IPS-15b (cell line): ENCODE data around the gene KRTAP4-1.
"Not testable (repeated sequence)": the region's sequence is repeated elsewhere in the genome, so short reads cannot be mapped to it uniquely, and the experiment has no call there.

Source experiments
- H3K27me3 ChIP-seq: one replicate; pipeline ENCODE4 v1.6.1; 2013; ENCODE audit warnings: low read length; ENCODE audit not compliant: control insufficient read depth, insufficient read depth
- H3K36me3 ChIP-seq: one replicate; pipeline ENCODE4 v1.6.1; 2013; ENCODE audit warnings: low read length; ENCODE audit not compliant: control insufficient read depth, insufficient read depth
- H3K4me1 ChIP-seq: one replicate; pipeline ENCODE4 v1.6.1; 2013; ENCODE audit warnings: mild to moderate bottlenecking, low read length; ENCODE audit not compliant: control insufficient read depth, insufficient read depth
- H3K4me3 ChIP-seq: one replicate; pipeline ENCODE4 v1.5.1; 2013; ENCODE audit warnings: low read depth, low read length
- H3K9ac ChIP-seq: one replicate; pipeline ENCODE4 v1.6.1; 2013; ENCODE audit warnings: low read depth, mild to moderate bottlenecking, low read length
- H3K9me3 ChIP-seq: one replicate; pipeline ENCODE4 v1.6.1; 2013; ENCODE audit warnings: mild to moderate bottlenecking, low read length; ENCODE audit not compliant: control insufficient read depth, insufficient read depth

KRTAP4-1 gene

GRCh38 chr17:41184480-41184961 lies at the start of gene KRTAP4-1:
TSS of gene KRTAP4-1 (minus strand) at chr17:41184911. CDS start at chr17:41184854, 57 bp downstream.
- Histone ChIP-seq H3K9me3 (no peaks in the 10 kb centered on the region), H3K9ac (no peak within 1 kb of the TSS), H3K27me3 (no peaks in the 10 kb centered on the region), H3K36me3 (no peaks in the 10 kb centered on the region), H3K4me3 (no peak within 1 kb of the TSS), H3K4me1 (no peaks in the 10 kb centered on the region)

- H3K4me3 ChIP-seq: not testable (repeated sequence)
Measured at GRCh38 chr17:41232399-41233105, 47.8 kb upstream of the KRTAP4-1 start, which contains the start of gene KRTAP9-3. TSS of gene KRTAP9-3 (plus strand) at chr17:41232449. CDS start at chr17:41232502, 53 bp downstream.

GRCh38 chr17:41231731-41232130 lies 47.0 kb upstream of the KRTAP4-1 start:
- H3K27me3 ChIP-seq: no peaks in the 10 kb centered on the region
- H3K9ac ChIP-seq: no peak overlapping the region
- H3K36me3 ChIP-seq: no peaks in the 10 kb centered on the region
- H3K4me1 ChIP-seq: no peaks in the 10 kb centered on the region
- H3K4me3 ChIP-seq: no peak overlapping the region
- H3K9me3 ChIP-seq: no peaks in the 10 kb centered on the region

More at GRCh38 chr17:41232399-41233105, 47.8 kb upstream of the KRTAP4-1 start, which contains the start of gene KRTAP9-3:
- H3K36me3 ChIP-seq, H3K27me3 ChIP-seq, H3K9me3 ChIP-seq, H3K9ac ChIP-seq, H3K4me1 ChIP-seq: not testable (repeated sequence)

- no peaks in the 10 kb centered on the region for H3K36me3 ChIP-seq
- H3K9ac ChIP-seq: no peak overlapping the region
- H3K9me3 ChIP-seq: no peaks in the 10 kb centered on the region
- H3K27me3 ChIP-seq: no peaks in the 10 kb centered on the region
- H3K4me3 ChIP-seq: no peak overlapping the region
- H3K4me1 ChIP-seq: no peaks in the 10 kb centered on the region
Measured at GRCh38 chr17:41230094-41230493, 45.4 kb upstream of the KRTAP4-1 start.

GRCh38 chr17:41226598-41227095 lies 41.9 kb upstream of the KRTAP4-1 start, which contains the start of gene KRTAP9-2:
TSS of gene KRTAP9-2 (plus strand) at chr17:41226648. CDS start at chr17:41226655, 7 bp downstream.
- H3K36me3 ChIP-seq, H3K4me3 ChIP-seq, H3K27me3 ChIP-seq, H3K4me1 ChIP-seq, H3K9me3 ChIP-seq, H3K9ac ChIP-seq: not testable (repeated sequence)

GRCh38 chr17:41226051-41226450 lies 41.3 kb upstream of the KRTAP4-1 start:
- no peaks in the 10 kb centered on the region for H3K9me3 ChIP-seq
- H3K4me1 ChIP-seq: no peaks in the 10 kb centered on the region
- H3K9ac ChIP-seq: no peak overlapping the region
- no peaks in the 10 kb centered on the region for H3K36me3 ChIP-seq
- no peak overlapping the region for H3K4me3 ChIP-seq
- H3K27me3 ChIP-seq: no peaks in the 10 kb centered on the region

- Histone ChIP-seq H3K9me3 (no peaks in the 10 kb centered on the region), H3K27me3 (no peaks in the 10 kb centered on the region), H3K4me1 (no peaks in the 10 kb centered on the region), H3K9ac (no peak overlapping the region), H3K4me3 (no peak overlapping the region), H3K36me3 (no peaks in the 10 kb centered on the region)
Measured at GRCh38 chr17:41223821-41224220, 39.1 kb upstream of the KRTAP4-1 start.

GRCh38 chr17:41215681-41216080 lies 31.0 kb upstream of the KRTAP4-1 start:
- Histone ChIP-seq H3K4me1 (no peaks in the 10 kb centered on the region), H3K27me3 (no peaks in the 10 kb centered on the region), H3K36me3 (no peaks in the 10 kb centered on the region), H3K4me3 (no peak overlapping the region), H3K9me3 (no peaks in the 10 kb centered on the region), H3K9ac (no peak overlapping the region)

GRCh38 chr17:41212524-41213169 lies 27.9 kb upstream of the KRTAP4-1 start:
- Histone ChIP-seq H3K4me3 (no peak overlapping the region), H3K9me3 (no peaks in the 10 kb centered on the region), H3K27me3 (no peaks in the 10 kb centered on the region), H3K4me1 (no peaks in the 10 kb centered on the region), H3K36me3 (no peaks in the 10 kb centered on the region), H3K9ac (no peak overlapping the region)

- no peaks in the 10 kb centered on the region for H3K4me1 ChIP-seq
- peaks cover 5% of the 10 kb centered on the region for H3K9me3 ChIP-seq
- no peak overlapping the region for H3K9ac ChIP-seq
- no peaks in the 10 kb centered on the region for H3K27me3 ChIP-seq
- H3K36me3 ChIP-seq: no peaks in the 10 kb centered on the region
- H3K4me3 ChIP-seq: no peak overlapping the region
Measured at GRCh38 chr17:41211845-41212466, 27.2 kb upstream of the KRTAP4-1 start.

GRCh38 chr17:41199421-41200078 lies 14.8 kb upstream of the KRTAP4-1 start:
- H3K27me3 ChIP-seq: no peaks in the 10 kb centered on the region
- H3K4me3 ChIP-seq: no peak overlapping the region
- H3K9me3 ChIP-seq: no peaks in the 10 kb centered on the region
- H3K4me1 ChIP-seq: no peaks in the 10 kb centered on the region
- H3K9ac ChIP-seq: no peak overlapping the region
- no peaks in the 10 kb centered on the region for H3K36me3 ChIP-seq
